ENCODE results near the gene CELA3A.
"Not testable (repeated sequence)": the region's sequence is repeated elsewhere in the genome, so short reads cannot be mapped to it uniquely, and the experiment has no call there.

The CELA3A gene

GRCh38 chr1:21998624-21999294, 2.7 kb upstream of the CELA3A start:
- H3K4me1 Mint-ChIP-seq, ATAC-seq, H3K9me3 Mint-ChIP-seq, H3K27me3 Mint-ChIP-seq, H3K4me3 Mint-ChIP-seq, H3K27ac Mint-ChIP-seq, DNase-seq: not testable (repeated sequence)

- ATAC-seq, H3K27me3 Mint-ChIP-seq, DNase-seq, H3K4me1 Mint-ChIP-seq, H3K4me3 Mint-ChIP-seq, H3K9me3 Mint-ChIP-seq: not testable (repeated sequence)
- peak overlapping the region in 1 of 2 donors; percentile 89 for H3K27ac Mint-ChIP-seq
Measured at GRCh38 chr1:21999645-22000044, 1.8 kb upstream of the CELA3A start.

GRCh38 chr1:22002461-22002860, 1.0 kb downstream of the CELA3A start:
- DNase-seq, ATAC-seq, H3K4me1 Mint-ChIP-seq, H3K9me3 Mint-ChIP-seq, H3K27me3 Mint-ChIP-seq, H3K4me3 Mint-ChIP-seq, H3K27ac Mint-ChIP-seq: not testable (repeated sequence)

GRCh38 chr1:22002875-22003274, 1.4 kb downstream of the CELA3A start:
- not testable (repeated sequence) for ATAC-seq, DNase-seq, H3K27me3 Mint-ChIP-seq, H3K4me1 Mint-ChIP-seq, H3K4me3 Mint-ChIP-seq, H3K9me3 Mint-ChIP-seq, H3K27ac Mint-ChIP-seq

- not testable (repeated sequence) for H3K27ac Mint-ChIP-seq, H3K27me3 Mint-ChIP-seq, H3K4me3 Mint-ChIP-seq, H3K4me1 Mint-ChIP-seq, H3K9me3 Mint-ChIP-seq, ATAC-seq, DNase-seq
Measured at GRCh38 chr1:22003959-22004358, 2.5 kb downstream of the CELA3A start.

GRCh38 chr1:22005261-22006149, 4.0 kb downstream of the CELA3A start:
- not testable (repeated sequence) for H3K27me3 Mint-ChIP-seq, H3K27ac Mint-ChIP-seq, H3K4me1 Mint-ChIP-seq, H3K4me3 Mint-ChIP-seq, H3K9me3 Mint-ChIP-seq
- ATAC-seq (peak; percentile 81), DNase-seq (peak in 1 of 2 donors; percentile 46)

GRCh38 chr1:22006736-22007135, 5.3 kb downstream of the CELA3A start:
- not testable (repeated sequence) for H3K9me3 Mint-ChIP-seq, H3K4me3 Mint-ChIP-seq, H3K27me3 Mint-ChIP-seq, H3K4me1 Mint-ChIP-seq, H3K27ac Mint-ChIP-seq, ATAC-seq, DNase-seq

- H3K4me1 Mint-ChIP-seq, H3K27me3 Mint-ChIP-seq: not testable (repeated sequence)
Measured at GRCh38 chr1:22007262-22007661, 5.8 kb downstream of the CELA3A start.

GRCh38 chr1:22009566-22009965, 8.1 kb downstream of the CELA3A start:
- H3K9me3 Mint-ChIP-seq, H3K4me1 Mint-ChIP-seq, DNase-seq, H3K27ac Mint-ChIP-seq, H3K27me3 Mint-ChIP-seq, ATAC-seq, H3K4me3 Mint-ChIP-seq: not testable (repeated sequence)

More at GRCh38 chr1:22007262-22007661, 5.8 kb downstream of the CELA3A start:
- H3K27ac Mint-ChIP-seq, DNase-seq, ATAC-seq, H3K9me3 Mint-ChIP-seq, H3K4me3 Mint-ChIP-seq: not testable (repeated sequence)

- H3K4me3 Mint-ChIP-seq, ATAC-seq, H3K27me3 Mint-ChIP-seq, H3K27ac Mint-ChIP-seq, DNase-seq, H3K4me1 Mint-ChIP-seq, H3K9me3 Mint-ChIP-seq: not testable (repeated sequence)
Measured at GRCh38 chr1:22012752-22013151, 11.3 kb downstream of the CELA3A start.

- not testable (repeated sequence) for H3K27me3 Mint-ChIP-seq, H3K4me3 Mint-ChIP-seq, H3K9me3 Mint-ChIP-seq, ATAC-seq, DNase-seq, H3K27ac Mint-ChIP-seq
- peaks cover 16% of the 10 kb centered on the region for H3K4me1 Mint-ChIP-seq
Measured at GRCh38 chr1:22014575-22015206, 13.2 kb downstream of the CELA3A start.

- H3K27me3 Mint-ChIP-seq, result no peaks in the 10 kb centered on the region
- peak overlapping the region; percentile 96 to 99 for H3K27ac Mint-ChIP-seq
- peaks cover 37% of the 10 kb centered on the region for H3K4me1 Mint-ChIP-seq
- ATAC-seq (peak; percentile 99), DNase-seq (peak; percentile 59 to 77)
- H3K4me3 Mint-ChIP-seq, result peak overlapping the region; percentile 52 to 64
- H3K9me3 Mint-ChIP-seq, result no peaks in the 10 kb centered on the region
Measured at GRCh38 chr1:22018583-22019559, 17.4 kb downstream of the CELA3A start.

GRCh38 chr1:22021061-22021460, 19.6 kb downstream of the CELA3A start:
- Mint-ChIP-seq H3K27ac (no peak overlapping the region), H3K4me1 (peaks cover 49% of the 10 kb centered on the region), H3K9me3 (no peaks in the 10 kb centered on the region), H3K27me3 (no peaks in the 10 kb centered on the region), H3K4me3 (no peak overlapping the region)
- ATAC-seq, result no peak
- DNase-seq, result no peak

- peak overlapping the region; percentile 88 to 91 for H3K4me3 Mint-ChIP-seq
- peaks cover 66% of the 10 kb centered on the region for H3K4me1 Mint-ChIP-seq
- DNase-seq (peak; percentile 82 to 87), ATAC-seq (peak; percentile 80)
- no peaks in the 10 kb centered on the region for H3K27me3 Mint-ChIP-seq
- H3K27ac Mint-ChIP-seq, result peak overlapping the region; percentile 98 to 99
- H3K9me3 Mint-ChIP-seq, result no peaks in the 10 kb centered on the region
Measured at GRCh38 chr1:22024485-22025367, 23.3 kb downstream of the CELA3A start.
